DMS153 treated with DMSO at 0.1 percent for 48 hours (cell line): ENCODE results near the gene OTC.

Experiments
- DNase-seq: peaks from one replicate; lab custom pipeline; 2025; ENCODE audit not compliant: unreplicated experiment; lab: John Stamatoyannopoulos, UW

OTC gene

GRCh38 chrX:38352362-38352761 lies at the start of gene OTC:
Gene OTC, plus strand, starts transcription at chrX:38352604. Its CDS starts 93 bp downstream, at chrX:38352697.
- DNase-seq = no peak

GRCh38 chrX:38304010-38304409 lies 48.4 kb upstream of the OTC start:
- DNase-seq = no peak

GRCh38 chrX:38305971-38306370 lies 46.4 kb upstream of the OTC start:
- no peak for DNase-seq

- DNase-seq = no peak
These were observed 40.7 kb upstream of the OTC start for GRCh38 chrX:38311743-38312142.

GRCh38 chrX:38312436-38312835 lies 40.0 kb upstream of the OTC start:
- DNase-seq = no peak

GRCh38 chrX:38313190-38313589 lies 39.2 kb upstream of the OTC start:
- DNase-seq = no peak

- DNase-seq = no peak
These were observed 37.2 kb upstream of the OTC start for GRCh38 chrX:38315186-38315585.

- DNase-seq = no peak
These were observed 34.2 kb upstream of the OTC start for GRCh38 chrX:38318196-38318595.

GRCh38 chrX:38318606-38319005 lies 33.8 kb upstream of the OTC start:
- DNase-seq = no peak

GRCh38 chrX:38320819-38321218 lies 31.6 kb upstream of the OTC start:
- no peak for DNase-seq

GRCh38 chrX:38326086-38326485 lies 26.3 kb upstream of the OTC start:
- no peak for DNase-seq

- peak; percentile 72 for DNase-seq
These were observed 25.2 kb upstream of the OTC start, which contains the start of gene RPGR for GRCh38 chrX:38327007-38327774. Gene RPGR, minus strand, starts transcription at chrX:38327509. Its CDS starts 142 bp downstream, at chrX:38327367.

- no peak for DNase-seq
These were observed 24.7 kb upstream of the OTC start for GRCh38 chrX:38327775-38328081.

GRCh38 chrX:38332505-38332904 lies 19.9 kb upstream of the OTC start:
- no peak for DNase-seq

GRCh38 chrX:38335382-38335781 lies 17.0 kb upstream of the OTC start:
- no peak for DNase-seq

GRCh38 chrX:38336538-38337240 lies 15.7 kb upstream of the OTC start:
- no peak for DNase-seq

- DNase-seq = no peak
These were observed 11.0 kb upstream of the OTC start for GRCh38 chrX:38341442-38341841.

- no peak for DNase-seq
These were observed 9.3 kb upstream of the OTC start for GRCh38 chrX:38342853-38343778.

GRCh38 chrX:38346150-38346549 lies 6.3 kb upstream of the OTC start:
- no peak for DNase-seq

GRCh38 chrX:38347136-38347535 lies 5.3 kb upstream of the OTC start:
- no peak for DNase-seq

- DNase-seq = no peak
These were observed 1.1 kb upstream of the OTC start for GRCh38 chrX:38351346-38351745.

GRCh38 chrX:38356401-38356800 lies 4.0 kb downstream of the OTC start:
- DNase-seq = no peak
